ENCODE results near the gene SELENOK. TPM values are rescaled to one million over a fixed set of nuclear protein-coding genes. Genes with fewer than 3 reads are reported as not detected.

SELENOK gene
- total and polyA plus RNA-seq, 2 of the 13 experiments (the other 11 are each of a cell fraction or from before 2014, with no cell fraction given), result 67.0 to 81.0 TPM

GRCh38 chr3:53846134-53846850 lies 45.4 kb downstream of the SELENOK start, which contains the start of the genes CHDH and IL17RB (continued):
- TF ChIP-seq ZUFSP (CRISPR knock-in tag; IDR thresholded peaks at IDR 0.05; ENCODE audit: borderline replicate concordance) (peak; percentile 65; the same call in 1 of the 2 replicates), MXD1 (CRISPR knock-in tag; IDR thresholded peaks at IDR 0.05) (peak; percentile 88), RELA (CRISPR knock-in tag; IDR thresholded peaks at IDR 0.05) (peak; percentile 90; the same call in 1 of the 2 replicates), ZMYM3 (CRISPR knock-in tag; IDR thresholded peaks at IDR 0.05) (no peak), ZNF350 (CRISPR knock-in tag; IDR thresholded peaks at IDR 0.05; ENCODE audit: borderline replicate concordance, low read depth) (0 out of 2 replicates have a peak, but pooled peaks have one; percentile 58), BCLAF1 (IDR thresholded peaks at IDR 0.05) (no peak), FOXC1 (CRISPR knock-in tag; IDR thresholded peaks at IDR 0.05; ENCODE audit: borderline replicate concordance) (no peak; the same call in 1 of the 2 replicates), FOXO1 (CRISPR knock-in tag; IDR thresholded peaks at IDR 0.05) (peak; percentile 68), KDM4B (CRISPR knock-in tag; IDR thresholded peaks at IDR 0.05) (0 out of 2 replicates have a peak, but pooled peaks have one; percentile 83), ZNF569 (CRISPR knock-in tag; IDR thresholded peaks at IDR 0.05; ENCODE audit: borderline replicate concordance) (no peak; the same call in 1 of the 2 replicates), ZNF564 (CRISPR knock-in tag; IDR thresholded peaks at IDR 0.05) (peak; percentile 74), TBL1XR1 (IDR thresholded peaks at IDR 0.05; ENCODE audit: borderline replicate concordance, low read length, partially characterized antibody) (no peak), PPARG (CRISPR knock-in tag; conservative IDR thresholded peaks at IDR 0.05) (peak; percentile 24; the same call in 1 of the 2 replicates), AKAP8 (CRISPR knock-in tag; IDR thresholded peaks at IDR 0.05) (no peak; the same call in 1 of the 2 replicates), MIER3 (CRISPR knock-in tag; IDR thresholded peaks at IDR 0.05; ENCODE audit: borderline replicate concordance) (peak; percentile 46; the same call in 1 of the 2 replicates)
